WTC11 (cell line): ENCODE data around the gene AGER. TPM values are rescaled to one million over a fixed set of nuclear protein-coding genes. Genes with fewer than 3 reads are reported as not detected.
A peak's percentile ranks its signal among the peaks of the same experiment; 100 is the strongest.

Experiments
- ATAC-seq: fragments of 200-7000 bp; cut with Tn5 transposase; 2 replicates; pipeline ENCODE4 v1.10.0; 2021; ENCODE audit warnings: mild to moderate bottlenecking, moderate library complexity
- CTCF ChIA-PET: fragments of 300-600 bp; sonication (Branson Sonifier 250); formaldehyde crosslinking; loops from one replicate; lab custom pipeline; 2021; ENCODE audit warnings: antibody characterized with exemption; lab: Charles Lee
- POLR2A ChIA-PET: fragments of 350-600 bp; sonication (Branson Sonifier 250); formaldehyde crosslinking; loops from one replicate; lab custom pipeline; 2021; ENCODE audit warnings: antibody characterized with exemption; lab: Charles Lee
- DNase-seq: peaks from one replicate; pipeline ENCODE4 v3.0.0; 2021; ENCODE audit warnings: low spot score
- H3K27ac Mint-ChIP-seq: 2 replicates; pipeline ENCODE4 v1.8.0; 2021; ENCODE audit warnings: mixed read lengths
- H3K27me3 Mint-ChIP-seq: 2 replicates; pipeline ENCODE4 v1.8.0; 2021; ENCODE audit warnings: low read depth, mild to moderate bottlenecking, moderate library complexity, mixed read lengths
- H3K36me3 Mint-ChIP-seq: 2 replicates; pipeline ENCODE4 v1.8.0; 2021; ENCODE audit warnings: mixed read lengths
- H3K4me1 Mint-ChIP-seq: 2 replicates; pipeline ENCODE4 v1.8.0; 2022; ENCODE audit warnings: mixed read lengths
- H3K4me3 Mint-ChIP-seq: 2 replicates; pipeline ENCODE4 v1.8.0; 2021; ENCODE audit warnings: mild to moderate bottlenecking, moderate library complexity, mixed read lengths
- H3K9me3 Mint-ChIP-seq: 2 replicates; pipeline ENCODE4 v1.8.0; 2021; ENCODE audit warnings: mixed read lengths
- ATF1 ChIP-seq: sonication (generic); formaldehyde crosslinking; IDR thresholded peaks from 2 replicates; pipeline ENCODE4 v1.8.1; 2023; ENCODE audit warnings: mild to moderate bottlenecking, moderate library complexity, missing genetic modification reagents
- CBFB ChIP-seq: sonication (generic); formaldehyde crosslinking; IDR thresholded peaks from 2 replicates; pipeline ENCODE4 v1.8.1; 2022; ENCODE audit warnings: mild to moderate bottlenecking, low read depth, missing genetic modification reagents
- CREM ChIP-seq: sonication (generic); formaldehyde crosslinking; IDR thresholded peaks from 2 replicates; pipeline ENCODE4 v1.8.1; 2022; ENCODE audit warnings: mild to moderate bottlenecking, missing genetic modification reagents, moderate library complexity
- ESRRA ChIP-seq: sonication (generic); formaldehyde crosslinking; IDR thresholded peaks from 2 replicates; pipeline ENCODE4 v1.8.1; 2022; ENCODE audit warnings: mild to moderate bottlenecking, missing genetic modification reagents, borderline replicate concordance
- GABPB1 ChIP-seq: sonication (generic); formaldehyde crosslinking; IDR thresholded peaks from 2 replicates; pipeline ENCODE4 v1.8.1; 2023; ENCODE audit warnings: mild to moderate bottlenecking, missing genetic modification reagents
- NFYB ChIP-seq: sonication (generic); formaldehyde crosslinking; conservative IDR thresholded peaks from 2 replicates; pipeline ENCODE4 v1.8.0; 2022; ENCODE audit warnings: low read depth, missing genetic modification reagents
- NR3C1 ChIP-seq: sonication (generic); formaldehyde crosslinking; conservative IDR thresholded peaks from 2 replicates; pipeline ENCODE4 v1.8.1; 2023; ENCODE audit warnings: low read depth, mild to moderate bottlenecking, missing genetic modification reagents
- PRRX2 ChIP-seq: fragments of 250-450 bp; sonication (Bioruptor Pico); IDR thresholded peaks from 2 replicates; pipeline ENCODE4 v1.8.0; 2021; ENCODE audit warnings: mild to moderate bottlenecking
- SMAD4 ChIP-seq: sonication (generic); formaldehyde crosslinking; IDR thresholded peaks from 2 replicates; pipeline ENCODE4 v1.8.0; 2022; ENCODE audit warnings: mild to moderate bottlenecking, missing genetic modification reagents
- TCF7 ChIP-seq: sonication (generic); formaldehyde crosslinking; IDR thresholded peaks from 2 replicates; pipeline ENCODE4 v1.8.0; 2022; ENCODE audit warnings: mild to moderate bottlenecking, low read depth, missing genetic modification reagents, moderate library complexity
- ZNF121 ChIP-seq: sonication (generic); formaldehyde crosslinking; IDR thresholded peaks from 2 replicates; pipeline ENCODE4 v1.8.0; 2023; ENCODE audit warnings: missing genetic modification reagents
- ZNF219 ChIP-seq: sonication (generic); formaldehyde crosslinking; IDR thresholded peaks from 2 replicates; pipeline ENCODE4 v1.8.0; 2023; ENCODE audit warnings: missing genetic modification reagents, mild to moderate bottlenecking, borderline replicate concordance
- ZNF263 ChIP-seq: sonication (generic); formaldehyde crosslinking; IDR thresholded peaks from 2 replicates; pipeline ENCODE4 v1.8.1; 2022; ENCODE audit warnings: low read depth, mild to moderate bottlenecking, moderate library complexity, missing genetic modification reagents
- ZNF317 ChIP-seq: sonication (generic); formaldehyde crosslinking; IDR thresholded peaks from 2 replicates; pipeline ENCODE4 v1.8.1; 2023; ENCODE audit warnings: low read depth, mild to moderate bottlenecking, moderate library complexity, missing genetic modification reagents, borderline replicate concordance
- ZNF416 ChIP-seq: fragments of 250-450 bp; sonication (Bioruptor Pico); IDR thresholded peaks from 2 replicates; pipeline ENCODE4 v1.9.0; 2021; ENCODE audit warnings: mild to moderate bottlenecking, inconsistent platforms
- total RNA-seq: library from RNA; stranded (reverse); gene quantifications from 3 replicates; pipeline ENCODE4 v1.2.3, GENCODE V29; 2021
- TF ChIP-seq, protein P1 (sequence below): sonication (generic); formaldehyde crosslinking; IDR thresholded peaks from 2 replicates; pipeline ENCODE4 v1.8.1; 2023; ENCODE audit warnings: mild to moderate bottlenecking, missing genetic modification reagents
- TF ChIP-seq, protein P2 (sequence below): sonication (generic); formaldehyde crosslinking; IDR thresholded peaks from 2 replicates; pipeline ENCODE4 v1.8.1; 2022; ENCODE audit warnings: mild to moderate bottlenecking, moderate library complexity, missing genetic modification reagents
- TF ChIP-seq, protein P3 (sequence below): fragments of 250-450 bp; sonication (Bioruptor Pico); conservative IDR thresholded peaks from 2 replicates; pipeline ENCODE4 v1.9.0; 2021; ENCODE audit warnings: mild to moderate bottlenecking
- TF ChIP-seq, protein P4 (sequence below): sonication (generic); formaldehyde crosslinking; IDR thresholded peaks from 2 replicates; pipeline ENCODE4 v1.8.0; 2023; ENCODE audit warnings: missing genetic modification reagents
- TF ChIP-seq, protein P5 (sequence below): fragments of 200-600 bp; IDR thresholded peaks from 2 replicates; pipeline ENCODE4 v1.8.0; 2022; ENCODE audit warnings: antibody characterized with exemption
- TF ChIP-seq, protein P6 (sequence below): sonication (generic); formaldehyde crosslinking; IDR thresholded peaks from 2 replicates; pipeline ENCODE4 v1.8.0; 2023; ENCODE audit warnings: missing genetic modification reagents, mild to moderate bottlenecking, borderline replicate concordance

AGER gene
- total RNA-seq, 1 experiment from 2014 or later = 18.1 TPM

DNA sequence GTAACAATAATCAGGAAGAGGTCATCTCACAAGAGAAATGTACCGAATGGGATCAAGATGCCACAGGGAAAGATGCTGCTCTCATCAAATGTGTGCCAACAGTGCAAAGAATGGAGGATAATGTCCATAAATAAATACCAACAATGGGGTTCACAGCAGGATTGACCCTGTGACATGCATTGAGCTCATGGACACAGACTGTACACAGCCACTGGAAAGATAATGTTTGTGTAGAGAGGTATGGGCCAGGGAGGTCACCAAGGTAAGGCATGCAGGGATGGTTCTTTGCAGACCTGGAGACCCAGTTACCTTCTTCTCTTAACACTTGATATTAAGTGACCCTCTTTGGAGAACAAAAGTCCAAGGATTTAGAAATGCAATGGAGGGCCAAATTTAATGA is 9.6 kb downstream of the AGER start:
- ChIA-PET POLR2A (no interaction called here), CTCF (no interaction called here)
- TF ChIP-seq ZNF121 (CRISPR knock-in tag) (no peak), ZNF317 (CRISPR knock-in tag) (no peak), PRRX2 (CRISPR knock-in tag) (no peak), NFYB (CRISPR knock-in tag) (no peak), TCF7 (CRISPR knock-in tag) (no peak), SMAD4 (CRISPR knock-in tag) (no peak), ATF1 (CRISPR knock-in tag) (no peak), ZNF219 (no peak), NR3C1 (no peak), ZNF416 (CRISPR knock-in tag) (no peak), ESRRA (CRISPR knock-in tag) (no peak), ZNF263 (no peak), CREM (CRISPR knock-in tag) (no peak), GABPB1 (no peak)
- TF ChIP-seq, protein P1, sequence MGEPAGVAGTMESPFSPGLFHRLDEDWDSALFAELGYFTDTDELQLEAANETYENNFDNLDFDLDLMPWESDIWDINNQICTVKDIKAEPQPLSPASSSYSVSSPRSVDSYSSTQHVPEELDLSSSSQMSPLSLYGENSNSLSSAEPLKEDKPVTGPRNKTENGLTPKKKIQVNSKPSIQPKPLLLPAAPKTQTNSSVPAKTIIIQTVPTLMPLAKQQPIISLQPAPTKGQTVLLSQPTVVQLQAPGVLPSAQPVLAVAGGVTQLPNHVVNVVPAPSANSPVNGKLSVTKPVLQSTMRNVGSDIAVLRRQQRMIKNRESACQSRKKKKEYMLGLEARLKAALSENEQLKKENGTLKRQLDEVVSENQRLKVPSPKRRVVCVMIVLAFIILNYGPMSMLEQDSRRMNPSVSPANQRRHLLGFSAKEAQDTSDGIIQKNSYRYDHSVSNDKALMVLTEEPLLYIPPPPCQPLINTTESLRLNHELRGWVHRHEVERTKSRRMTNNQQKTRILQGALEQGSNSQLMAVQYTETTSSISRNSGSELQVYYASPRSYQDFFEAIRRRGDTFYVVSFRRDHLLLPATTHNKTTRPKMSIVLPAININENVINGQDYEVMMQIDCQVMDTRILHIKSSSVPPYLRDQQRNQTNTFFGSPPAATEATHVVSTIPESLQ (CRISPR knock-in tag) = no peak
- TF ChIP-seq, protein P2, sequence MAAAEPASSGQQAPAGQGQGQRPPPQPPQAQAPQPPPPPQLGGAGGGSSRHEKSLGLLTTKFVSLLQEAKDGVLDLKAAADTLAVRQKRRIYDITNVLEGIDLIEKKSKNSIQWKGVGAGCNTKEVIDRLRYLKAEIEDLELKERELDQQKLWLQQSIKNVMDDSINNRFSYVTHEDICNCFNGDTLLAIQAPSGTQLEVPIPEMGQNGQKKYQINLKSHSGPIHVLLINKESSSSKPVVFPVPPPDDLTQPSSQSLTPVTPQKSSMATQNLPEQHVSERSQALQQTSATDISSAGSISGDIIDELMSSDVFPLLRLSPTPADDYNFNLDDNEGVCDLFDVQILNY (CRISPR knock-in tag) = no peak
- TF ChIP-seq, protein P3, sequence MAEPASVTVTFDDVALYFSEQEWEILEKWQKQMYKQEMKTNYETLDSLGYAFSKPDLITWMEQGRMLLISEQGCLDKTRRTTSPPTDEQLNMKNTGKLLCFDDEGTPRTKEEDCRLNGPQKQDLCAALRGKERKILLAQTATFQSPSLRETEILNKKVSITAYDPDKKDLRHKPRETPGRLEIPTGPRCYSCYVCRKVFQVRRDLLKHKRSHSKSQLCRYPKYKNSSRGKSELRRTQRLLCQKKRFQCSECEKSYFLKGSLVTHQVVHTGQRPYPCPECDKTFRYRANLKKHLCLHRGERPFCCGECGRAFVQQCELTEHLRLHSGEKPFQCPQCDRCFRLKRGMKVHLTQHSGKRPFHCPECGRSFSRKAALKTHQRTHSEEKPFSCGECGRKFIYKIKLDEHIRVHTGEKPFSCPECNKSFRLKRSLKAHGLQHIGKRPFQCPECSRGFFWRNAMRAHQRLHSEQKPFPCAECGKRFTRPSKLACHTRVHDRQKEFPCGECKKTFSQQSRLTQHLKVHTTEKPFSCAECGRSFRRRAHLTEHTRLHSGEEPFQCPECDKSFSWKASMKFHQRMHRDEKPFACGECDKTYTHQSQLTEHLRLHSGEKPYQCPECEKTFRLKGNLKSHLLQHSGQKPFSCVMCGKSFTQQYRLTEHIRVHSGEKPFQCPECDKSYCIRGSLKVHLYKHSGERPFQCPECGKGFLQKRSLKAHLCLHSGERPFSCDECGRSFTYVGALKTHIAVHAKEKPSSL (CRISPR knock-in tag) = no peak
- TF ChIP-seq, protein P4, sequence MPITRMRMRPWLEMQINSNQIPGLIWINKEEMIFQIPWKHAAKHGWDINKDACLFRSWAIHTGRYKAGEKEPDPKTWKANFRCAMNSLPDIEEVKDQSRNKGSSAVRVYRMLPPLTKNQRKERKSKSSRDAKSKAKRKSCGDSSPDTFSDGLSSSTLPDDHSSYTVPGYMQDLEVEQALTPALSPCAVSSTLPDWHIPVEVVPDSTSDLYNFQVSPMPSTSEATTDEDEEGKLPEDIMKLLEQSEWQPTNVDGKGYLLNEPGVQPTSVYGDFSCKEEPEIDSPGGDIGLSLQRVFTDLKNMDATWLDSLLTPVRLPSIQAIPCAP (CRISPR knock-in tag) = no peak
- TF ChIP-seq, protein P5, sequence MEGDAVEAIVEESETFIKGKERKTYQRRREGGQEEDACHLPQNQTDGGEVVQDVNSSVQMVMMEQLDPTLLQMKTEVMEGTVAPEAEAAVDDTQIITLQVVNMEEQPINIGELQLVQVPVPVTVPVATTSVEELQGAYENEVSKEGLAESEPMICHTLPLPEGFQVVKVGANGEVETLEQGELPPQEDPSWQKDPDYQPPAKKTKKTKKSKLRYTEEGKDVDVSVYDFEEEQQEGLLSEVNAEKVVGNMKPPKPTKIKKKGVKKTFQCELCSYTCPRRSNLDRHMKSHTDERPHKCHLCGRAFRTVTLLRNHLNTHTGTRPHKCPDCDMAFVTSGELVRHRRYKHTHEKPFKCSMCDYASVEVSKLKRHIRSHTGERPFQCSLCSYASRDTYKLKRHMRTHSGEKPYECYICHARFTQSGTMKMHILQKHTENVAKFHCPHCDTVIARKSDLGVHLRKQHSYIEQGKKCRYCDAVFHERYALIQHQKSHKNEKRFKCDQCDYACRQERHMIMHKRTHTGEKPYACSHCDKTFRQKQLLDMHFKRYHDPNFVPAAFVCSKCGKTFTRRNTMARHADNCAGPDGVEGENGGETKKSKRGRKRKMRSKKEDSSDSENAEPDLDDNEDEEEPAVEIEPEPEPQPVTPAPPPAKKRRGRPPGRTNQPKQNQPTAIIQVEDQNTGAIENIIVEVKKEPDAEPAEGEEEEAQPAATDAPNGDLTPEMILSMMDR = no peak
- no peaks in the 10 kb centered on the region for H3K9me3 Mint-ChIP-seq
- H3K27ac Mint-ChIP-seq = no peak overlapping the region
- peaks cover 37% of the 10 kb centered on the region for H3K4me1 Mint-ChIP-seq
- peak overlapping the region; percentile 82 for H3K4me3 Mint-ChIP-seq
- H3K36me3 Mint-ChIP-seq = peaks cover 26% of the 10 kb centered on the region
- no peak for ATAC-seq
- no peak for DNase-seq
- H3K27me3 Mint-ChIP-seq = no peaks in the 10 kb centered on the region

DNA sequence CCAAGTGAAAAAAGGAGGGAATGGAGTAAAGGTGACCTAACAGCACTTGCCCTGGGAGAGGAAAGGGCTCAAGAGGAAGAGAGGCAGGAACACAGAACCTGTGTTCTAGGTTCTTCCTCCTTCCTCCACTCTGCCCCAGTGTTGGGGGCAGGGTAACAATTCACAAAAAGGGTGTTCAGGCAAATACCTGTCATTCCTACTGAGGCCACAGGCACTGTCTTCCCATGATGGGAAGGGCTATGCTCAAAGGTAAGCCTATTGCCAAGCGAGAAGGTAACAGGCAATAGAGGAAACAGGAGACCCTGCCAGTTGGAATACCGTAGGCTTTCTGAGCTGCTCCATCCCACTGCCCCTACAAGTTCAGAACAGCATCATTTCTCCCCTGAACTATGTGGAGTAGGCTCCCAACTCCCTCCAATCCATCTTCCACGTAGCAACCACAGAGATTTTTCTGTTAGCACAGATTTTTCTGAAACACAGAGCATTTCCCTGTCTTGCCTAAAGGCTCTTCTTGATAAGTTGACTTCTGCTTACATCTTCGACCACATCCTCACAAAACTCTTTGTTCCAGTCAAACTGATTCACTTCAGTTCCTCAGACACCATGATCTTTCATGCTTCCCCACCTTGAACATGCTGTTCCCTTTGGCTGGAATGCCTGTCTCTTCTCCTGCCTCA is 10.9 kb downstream of the AGER start:
- ChIA-PET POLR2A (no interaction called here), CTCF (interaction anchor here (2.0 kb wide), 1 partner anchor 22 kb away, joined by 7 read pairs; no protein-coding TSS in a partner anchor)
- Mint-ChIP-seq H3K4me1 (peaks cover 29% of the 10 kb centered on the region), H3K27ac (peak overlapping the region; percentile 55), H3K27me3 (no peaks in the 10 kb centered on the region), H3K36me3 (peaks cover 26% of the 10 kb centered on the region), H3K4me3 (no peak overlapping the region), H3K9me3 (no peaks in the 10 kb centered on the region)
- DNase-seq (no peak), ATAC-seq (no peak)
- TF ChIP-seq CREM (CRISPR knock-in tag) (no peak), ZNF121 (CRISPR knock-in tag) (no peak), CBFB (CRISPR knock-in tag) (no peak)
- TF ChIP-seq, protein P1 (CRISPR knock-in tag) = no peak
- TF ChIP-seq, protein P6, sequence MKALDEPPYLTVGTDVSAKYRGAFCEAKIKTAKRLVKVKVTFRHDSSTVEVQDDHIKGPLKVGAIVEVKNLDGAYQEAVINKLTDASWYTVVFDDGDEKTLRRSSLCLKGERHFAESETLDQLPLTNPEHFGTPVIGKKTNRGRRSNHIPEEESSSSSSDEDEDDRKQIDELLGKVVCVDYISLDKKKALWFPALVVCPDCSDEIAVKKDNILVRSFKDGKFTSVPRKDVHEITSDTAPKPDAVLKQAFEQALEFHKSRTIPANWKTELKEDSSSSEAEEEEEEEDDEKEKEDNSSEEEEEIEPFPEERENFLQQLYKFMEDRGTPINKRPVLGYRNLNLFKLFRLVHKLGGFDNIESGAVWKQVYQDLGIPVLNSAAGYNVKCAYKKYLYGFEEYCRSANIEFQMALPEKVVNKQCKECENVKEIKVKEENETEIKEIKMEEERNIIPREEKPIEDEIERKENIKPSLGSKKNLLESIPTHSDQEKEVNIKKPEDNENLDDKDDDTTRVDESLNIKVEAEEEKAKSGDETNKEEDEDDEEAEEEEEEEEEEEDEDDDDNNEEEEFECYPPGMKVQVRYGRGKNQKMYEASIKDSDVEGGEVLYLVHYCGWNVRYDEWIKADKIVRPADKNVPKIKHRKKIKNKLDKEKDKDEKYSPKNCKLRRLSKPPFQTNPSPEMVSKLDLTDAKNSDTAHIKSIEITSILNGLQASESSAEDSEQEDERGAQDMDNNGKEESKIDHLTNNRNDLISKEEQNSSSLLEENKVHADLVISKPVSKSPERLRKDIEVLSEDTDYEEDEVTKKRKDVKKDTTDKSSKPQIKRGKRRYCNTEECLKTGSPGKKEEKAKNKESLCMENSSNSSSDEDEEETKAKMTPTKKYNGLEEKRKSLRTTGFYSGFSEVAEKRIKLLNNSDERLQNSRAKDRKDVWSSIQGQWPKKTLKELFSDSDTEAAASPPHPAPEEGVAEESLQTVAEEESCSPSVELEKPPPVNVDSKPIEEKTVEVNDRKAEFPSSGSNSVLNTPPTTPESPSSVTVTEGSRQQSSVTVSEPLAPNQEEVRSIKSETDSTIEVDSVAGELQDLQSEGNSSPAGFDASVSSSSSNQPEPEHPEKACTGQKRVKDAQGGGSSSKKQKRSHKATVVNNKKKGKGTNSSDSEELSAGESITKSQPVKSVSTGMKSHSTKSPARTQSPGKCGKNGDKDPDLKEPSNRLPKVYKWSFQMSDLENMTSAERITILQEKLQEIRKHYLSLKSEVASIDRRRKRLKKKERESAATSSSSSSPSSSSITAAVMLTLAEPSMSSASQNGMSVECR (CRISPR knock-in tag) = no peak
